ENCODE measurements around the gene PPP2CA.

PPP2CA gene

DNA sequence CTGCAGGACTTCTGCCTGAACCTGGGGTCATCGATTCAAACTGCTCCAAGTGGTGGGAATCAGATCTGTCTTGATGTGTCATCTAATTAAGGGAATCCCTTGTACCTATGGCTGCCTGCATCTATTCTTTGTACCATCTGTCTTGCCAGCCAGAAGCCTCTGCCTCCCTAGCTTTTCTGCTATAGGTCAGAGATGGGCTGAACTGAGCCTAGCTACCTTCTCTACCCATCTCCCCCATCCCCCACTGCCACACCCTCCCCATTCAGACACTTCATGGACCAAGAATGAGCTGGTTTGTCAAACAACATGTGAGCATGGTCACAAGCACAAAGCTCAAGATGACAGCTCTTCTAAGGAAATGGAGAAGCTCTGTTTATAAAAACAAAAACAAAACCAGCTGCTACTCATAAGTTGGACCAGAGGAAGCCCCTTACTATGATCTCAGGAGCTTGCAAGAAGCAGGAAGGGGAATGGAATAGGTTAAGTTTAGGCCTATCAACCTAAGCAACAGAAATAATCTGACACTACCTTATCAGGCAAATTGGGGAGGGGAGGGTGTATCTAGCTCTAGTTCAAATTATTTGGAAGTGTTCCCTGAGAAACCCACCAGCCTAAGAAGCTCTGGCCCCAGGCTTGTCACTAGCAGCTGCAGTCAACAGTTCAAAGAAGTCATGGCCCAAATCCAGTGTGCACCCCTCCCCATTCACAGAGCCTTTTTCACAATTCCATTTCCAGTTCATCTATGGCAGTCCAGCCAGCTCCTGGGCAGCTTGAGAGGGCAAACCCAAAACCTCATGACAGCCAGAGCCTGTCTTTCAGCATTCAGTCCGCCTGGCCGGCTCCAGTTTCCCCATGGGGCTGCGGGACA, 79.0 kb downstream of the PPP2CA start:
- Histone ChIP-seq H4K20me1 (ENCODE audit: insufficient read depth, low read length, poor library complexity, severe bottlenecking) (peaks cover 5% of the 10 kb centered on the region), H3K4me2 (ENCODE audit: low read depth, low read length, poor library complexity, severe bottlenecking) (no peak overlapping the region), H3K79me2 (ENCODE audit: insufficient read depth, low read length) (no peaks in the 10 kb centered on the region), H3K9me3 (ENCODE audit: insufficient read depth, low read depth, low read length) (no peaks in the 10 kb centered on the region), H3K4me3 (ENCODE audit: low read length, poor library complexity, severe bottlenecking) (no peak overlapping the region), H3K36me3 (ENCODE audit: insufficient read depth, low read length) (peaks cover 38% of the 10 kb centered on the region; the same call in 1 of the 2 replicates), H3F3A (ENCODE audit: low read depth) (no peaks in the 10 kb centered on the region), H3K9me2 (replicated peaks; ENCODE audit: low read depth, low read length) (no peaks in the 10 kb centered on the region), H3K4me1 (ENCODE audit: insufficient read depth, low read length, poor library complexity, severe bottlenecking) (no peaks in the 10 kb centered on the region), H3K27me3 (ENCODE audit: insufficient read depth, low read length, poor library complexity, severe bottlenecking) (no peaks in the 10 kb centered on the region), H3K9ac (ENCODE audit: low read depth, low read length, poor library complexity, severe bottlenecking) (no peak overlapping the region), H2AFZ (ENCODE audit: low read length) (no peak overlapping the region)
- TF ChIP-seq EZH2phosphoT487 (IDR thresholded peaks at IDR 0.05; ENCODE audit: borderline replicate concordance), result no peak

DNA sequence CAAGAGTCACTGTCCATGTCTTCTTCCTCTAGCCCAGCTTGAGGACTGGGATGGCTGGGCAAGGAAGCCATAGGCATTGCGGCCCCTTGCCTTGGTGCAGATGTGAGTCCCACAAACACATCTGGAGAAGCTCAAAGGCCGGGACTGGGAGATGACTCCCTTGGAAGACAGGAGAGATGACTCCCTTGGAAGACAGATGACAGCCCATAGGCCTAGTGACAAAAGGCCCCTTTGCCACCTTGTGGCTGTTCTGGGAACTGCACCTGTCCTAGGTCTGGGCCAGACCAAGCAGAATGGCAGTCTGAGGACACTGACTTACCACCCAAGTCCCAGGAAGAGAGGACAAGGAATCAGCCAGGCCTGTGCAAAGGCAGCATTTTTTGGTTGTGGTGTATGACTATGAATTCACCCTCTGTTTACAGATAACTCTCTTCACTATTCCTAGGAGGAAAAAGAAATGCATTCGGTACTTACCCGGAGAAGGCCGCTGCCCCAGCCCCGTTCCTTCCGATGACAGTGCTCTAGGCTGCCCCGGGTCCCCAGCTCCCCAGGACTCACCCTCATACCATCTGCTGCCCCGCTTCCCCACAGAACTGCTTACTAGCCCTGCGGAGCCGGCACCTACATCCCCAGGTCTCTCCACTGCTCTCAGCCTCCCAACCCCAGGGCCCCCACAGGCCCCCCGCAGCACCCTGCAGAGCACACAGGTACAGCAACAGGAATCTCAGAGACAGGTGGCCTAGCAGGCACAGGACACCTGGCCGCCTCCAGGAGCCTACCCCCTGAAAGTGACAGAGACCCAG, 79.9 kb downstream of the PPP2CA start:
- no peak overlapping the region for H2AFZ ChIP-seq (ENCODE audit: low read length)
- peaks cover 31% of the 10 kb centered on the region; the same call in 1 of the 2 replicates for H3K36me3 ChIP-seq (ENCODE audit: insufficient read depth, low read length)
- no peak overlapping the region for H3K9ac ChIP-seq (ENCODE audit: low read depth, low read length, poor library complexity, severe bottlenecking)
- TF ChIP-seq, protein P1, sequence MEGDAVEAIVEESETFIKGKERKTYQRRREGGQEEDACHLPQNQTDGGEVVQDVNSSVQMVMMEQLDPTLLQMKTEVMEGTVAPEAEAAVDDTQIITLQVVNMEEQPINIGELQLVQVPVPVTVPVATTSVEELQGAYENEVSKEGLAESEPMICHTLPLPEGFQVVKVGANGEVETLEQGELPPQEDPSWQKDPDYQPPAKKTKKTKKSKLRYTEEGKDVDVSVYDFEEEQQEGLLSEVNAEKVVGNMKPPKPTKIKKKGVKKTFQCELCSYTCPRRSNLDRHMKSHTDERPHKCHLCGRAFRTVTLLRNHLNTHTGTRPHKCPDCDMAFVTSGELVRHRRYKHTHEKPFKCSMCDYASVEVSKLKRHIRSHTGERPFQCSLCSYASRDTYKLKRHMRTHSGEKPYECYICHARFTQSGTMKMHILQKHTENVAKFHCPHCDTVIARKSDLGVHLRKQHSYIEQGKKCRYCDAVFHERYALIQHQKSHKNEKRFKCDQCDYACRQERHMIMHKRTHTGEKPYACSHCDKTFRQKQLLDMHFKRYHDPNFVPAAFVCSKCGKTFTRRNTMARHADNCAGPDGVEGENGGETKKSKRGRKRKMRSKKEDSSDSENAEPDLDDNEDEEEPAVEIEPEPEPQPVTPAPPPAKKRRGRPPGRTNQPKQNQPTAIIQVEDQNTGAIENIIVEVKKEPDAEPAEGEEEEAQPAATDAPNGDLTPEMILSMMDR (conservative IDR thresholded peaks at IDR 0.05; ENCODE audit: low read length), result peak; percentile 67
- no peak for TF ChIP-seq EZH2phosphoT487 (IDR thresholded peaks at IDR 0.05; ENCODE audit: borderline replicate concordance)
- no peak overlapping the region for H3K4me3 ChIP-seq (ENCODE audit: low read length, poor library complexity, severe bottlenecking)
- no peaks in the 10 kb centered on the region for H3K9me2 ChIP-seq (replicated peaks; ENCODE audit: low read depth, low read length)
- no peaks in the 10 kb centered on the region for H3F3A ChIP-seq (ENCODE audit: low read depth)
- no peak overlapping the region for H3K4me2 ChIP-seq (ENCODE audit: low read depth, low read length, poor library complexity, severe bottlenecking)
- H3K9me3 ChIP-seq (ENCODE audit: insufficient read depth, low read depth, low read length), result no peaks in the 10 kb centered on the region
- H3K4me1 ChIP-seq (ENCODE audit: insufficient read depth, low read length, poor library complexity, severe bottlenecking), result no peaks in the 10 kb centered on the region
- no peaks in the 10 kb centered on the region for H3K79me2 ChIP-seq (ENCODE audit: insufficient read depth, low read length)
- peaks cover 5% of the 10 kb centered on the region for H4K20me1 ChIP-seq (ENCODE audit: insufficient read depth, low read length, poor library complexity, severe bottlenecking)
- H3K27me3 ChIP-seq (ENCODE audit: insufficient read depth, low read length, poor library complexity, severe bottlenecking), result no peaks in the 10 kb centered on the region

DNA sequence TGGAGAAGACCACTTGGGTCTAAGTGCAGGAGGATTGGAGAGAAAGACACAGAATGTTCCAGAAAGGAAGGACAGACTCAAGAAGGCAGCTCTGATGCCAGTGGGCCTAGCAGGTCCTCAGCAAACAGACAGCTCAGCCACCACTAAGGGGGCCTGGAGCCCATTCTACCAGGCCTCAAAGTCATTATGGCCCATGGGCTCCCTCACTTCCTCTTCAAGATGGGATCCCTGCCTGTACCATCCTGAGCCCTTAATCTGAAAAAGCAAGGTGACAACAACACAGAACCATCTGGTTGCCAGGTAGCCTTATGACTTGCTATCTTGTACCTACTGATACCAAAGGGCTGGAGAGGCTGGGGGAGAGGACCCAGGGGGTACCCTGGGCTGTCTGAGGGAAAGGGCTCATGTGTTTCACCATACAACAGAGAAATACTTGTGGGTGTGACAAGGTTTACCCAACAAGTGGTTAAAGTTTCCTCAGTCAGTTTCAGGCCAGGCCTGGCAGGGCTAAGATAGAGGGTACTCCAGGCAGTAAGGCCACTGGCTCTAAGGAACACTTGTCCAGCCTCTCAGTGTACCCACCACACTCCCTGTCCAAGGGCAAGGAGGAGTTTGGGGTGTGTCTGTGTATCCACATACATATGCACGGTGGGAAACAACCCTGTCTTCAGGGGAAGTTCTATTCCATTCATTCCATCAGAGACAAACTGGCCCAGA, 80.7 kb downstream of the PPP2CA start:
- Histone ChIP-seq H3K4me1 (ENCODE audit: insufficient read depth, low read length, poor library complexity, severe bottlenecking) (peaks cover 6% of the 10 kb centered on the region), H2AFZ (ENCODE audit: low read length) (no peak overlapping the region), H3K9ac (ENCODE audit: low read depth, low read length, poor library complexity, severe bottlenecking) (no peak overlapping the region), H3K36me3 (ENCODE audit: insufficient read depth, low read length) (peaks cover 24% of the 10 kb centered on the region; the same call in 1 of the 2 replicates), H3K4me2 (ENCODE audit: low read depth, low read length, poor library complexity, severe bottlenecking) (no peak overlapping the region), H3K4me3 (ENCODE audit: low read length, poor library complexity, severe bottlenecking) (no peak overlapping the region), H3F3A (ENCODE audit: low read depth) (no peaks in the 10 kb centered on the region), H4K20me1 (ENCODE audit: insufficient read depth, low read length, poor library complexity, severe bottlenecking) (peaks cover 5% of the 10 kb centered on the region), H3K9me2 (replicated peaks; ENCODE audit: low read depth, low read length) (no peaks in the 10 kb centered on the region), H3K27me3 (ENCODE audit: insufficient read depth, low read length, poor library complexity, severe bottlenecking) (no peaks in the 10 kb centered on the region), H3K79me2 (ENCODE audit: insufficient read depth, low read length) (no peaks in the 10 kb centered on the region), H3K9me3 (ENCODE audit: insufficient read depth, low read depth, low read length) (no peaks in the 10 kb centered on the region)
- no peak for TF ChIP-seq EZH2phosphoT487 (IDR thresholded peaks at IDR 0.05; ENCODE audit: borderline replicate concordance)
- TF ChIP-seq, protein P1 (conservative IDR thresholded peaks at IDR 0.05; ENCODE audit: low read length), result no peak
